Neural cell (in vitro differentiated cells): ENCODE measurements around the gene ZNF135.

ENCODE experiments used
- EP300 ChIP-seq: fragments of 450-650 bp; conservative IDR thresholded peaks from 2 replicates; pipeline ENCODE4 v1.6.1; 2014; ENCODE audit warnings: antibody characterized with exemption, mild to moderate bottlenecking, moderate library complexity; ENCODE audit not compliant: poor library complexity, severe bottlenecking
- EZH2 ChIP-seq: fragments of 200-600, 300-800 bp; shearing (Covaris generic), sonication (generic); IDR thresholded peaks from 2 replicates; pipeline ENCODE4 v1.6.1; 2014; ENCODE audit warnings: antibody characterized with exemption, low read length, borderline replicate concordance, mild to moderate bottlenecking; ENCODE audit not compliant: insufficient read depth, poor library complexity, severe bottlenecking
- MXI1 ChIP-seq: fragments of 450-650 bp; conservative IDR thresholded peaks from 2 replicates; pipeline ENCODE4 v1.6.1; 2014; ENCODE audit warnings: antibody characterized with exemption, mild to moderate bottlenecking; ENCODE audit not compliant: poor library complexity, severe bottlenecking
- POLR2AphosphoS5 ChIP-seq: IDR thresholded peaks from 2 replicates; pipeline ENCODE4 v1.6.1; 2012
- TF ChIP-seq, protein P1 (sequence below): fragments of 450-650 bp; IDR thresholded peaks from 2 replicates; pipeline ENCODE4 v1.5.1; 2014; ENCODE audit warnings: antibody characterized with exemption, mild to moderate bottlenecking, moderate library complexity; ENCODE audit not compliant: poor library complexity, severe bottlenecking

DNA sequence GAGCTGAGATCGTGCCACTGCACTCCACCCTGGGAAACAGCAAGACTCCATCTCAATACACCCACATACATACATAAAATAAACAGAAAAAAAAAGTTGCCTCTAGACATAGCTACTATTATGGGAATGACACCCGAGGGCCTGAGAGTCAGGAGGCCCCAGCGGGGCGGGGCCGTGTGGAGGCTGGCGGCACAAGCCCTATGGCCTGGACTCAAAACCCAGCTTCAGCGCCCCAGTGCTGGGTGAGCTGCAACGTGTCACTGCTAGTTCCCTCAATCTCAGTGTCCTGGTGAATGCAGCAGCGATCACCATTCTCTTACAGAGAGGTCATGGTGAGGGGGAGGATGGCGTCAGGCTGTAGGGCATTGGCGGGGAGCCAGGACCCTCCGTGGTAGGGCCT, 34.4 kb upstream of the ZNF135 start:
- TF ChIP-seq, protein P1, sequence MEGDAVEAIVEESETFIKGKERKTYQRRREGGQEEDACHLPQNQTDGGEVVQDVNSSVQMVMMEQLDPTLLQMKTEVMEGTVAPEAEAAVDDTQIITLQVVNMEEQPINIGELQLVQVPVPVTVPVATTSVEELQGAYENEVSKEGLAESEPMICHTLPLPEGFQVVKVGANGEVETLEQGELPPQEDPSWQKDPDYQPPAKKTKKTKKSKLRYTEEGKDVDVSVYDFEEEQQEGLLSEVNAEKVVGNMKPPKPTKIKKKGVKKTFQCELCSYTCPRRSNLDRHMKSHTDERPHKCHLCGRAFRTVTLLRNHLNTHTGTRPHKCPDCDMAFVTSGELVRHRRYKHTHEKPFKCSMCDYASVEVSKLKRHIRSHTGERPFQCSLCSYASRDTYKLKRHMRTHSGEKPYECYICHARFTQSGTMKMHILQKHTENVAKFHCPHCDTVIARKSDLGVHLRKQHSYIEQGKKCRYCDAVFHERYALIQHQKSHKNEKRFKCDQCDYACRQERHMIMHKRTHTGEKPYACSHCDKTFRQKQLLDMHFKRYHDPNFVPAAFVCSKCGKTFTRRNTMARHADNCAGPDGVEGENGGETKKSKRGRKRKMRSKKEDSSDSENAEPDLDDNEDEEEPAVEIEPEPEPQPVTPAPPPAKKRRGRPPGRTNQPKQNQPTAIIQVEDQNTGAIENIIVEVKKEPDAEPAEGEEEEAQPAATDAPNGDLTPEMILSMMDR: no peak
- no peak for TF ChIP-seq MXI1
- no peak for TF ChIP-seq EZH2
- TF ChIP-seq EP300: no peak
- TF ChIP-seq POLR2AphosphoS5: no peak
